GM21528 (cell line): Measurements from ENCODE around the gene PCDHA12.
"Not testable (repeated sequence)": the region's sequence is repeated elsewhere in the genome, so short reads cannot be mapped to it uniquely, and the experiment has no call there.

Source experiments
- ATAC-seq: cut with Tn5 transposase; IDR thresholded peaks from one replicate; pipeline ENCODE4 v1.9.1; 2021; ENCODE audit warnings: mild to moderate bottlenecking, moderate library complexity; ENCODE audit not compliant: unreplicated experiment, low FRiP score

PCDHA12 gene

GRCh38 chr5:140857177-140857986 lies 17.7 kb upstream of the PCDHA12 start:
- no peak for ATAC-seq

- no peak for ATAC-seq
Measured at GRCh38 chr5:140857987-140858240, 17.2 kb upstream of the PCDHA12 start.

DNA sequence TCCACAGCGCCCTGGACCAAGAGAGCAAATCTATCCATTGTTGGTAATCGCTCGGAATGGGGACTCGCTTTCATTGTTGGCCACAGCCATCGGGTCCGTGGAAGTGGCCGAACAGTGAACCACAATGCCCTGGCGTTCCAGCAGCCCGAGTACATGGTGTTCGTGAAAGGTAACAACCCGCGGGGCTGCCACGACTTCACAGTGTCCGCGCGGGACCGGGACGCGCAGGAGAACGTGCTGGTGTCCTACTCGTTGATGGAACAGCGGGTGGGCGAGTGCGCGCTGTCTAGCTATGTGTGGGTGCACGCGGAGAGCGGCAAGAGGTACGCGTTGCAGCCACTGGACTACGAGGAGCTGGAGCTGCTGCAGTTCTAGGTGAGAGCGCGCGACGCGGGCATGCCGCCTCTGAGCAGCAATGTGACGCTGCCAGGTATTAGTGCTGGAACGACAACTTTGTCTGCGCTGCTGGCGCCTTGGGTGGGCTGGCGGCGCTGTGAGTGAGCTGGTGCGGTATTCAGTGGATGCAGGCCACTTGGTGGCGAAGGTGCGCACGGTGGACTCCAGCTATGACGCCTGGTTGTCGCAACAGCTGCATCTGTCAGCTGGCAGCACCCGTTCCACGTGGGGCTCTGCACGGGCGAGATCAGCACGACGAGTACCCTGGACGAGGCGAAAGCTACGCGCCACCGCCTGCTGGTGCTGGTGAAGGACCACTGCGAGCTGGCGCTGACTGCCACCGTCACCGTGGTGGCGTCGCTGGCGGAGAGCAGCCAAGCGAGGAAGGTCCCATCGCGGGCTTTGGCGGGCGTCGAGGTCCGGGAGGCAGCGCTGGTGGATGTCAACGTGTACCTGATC lies 12.4 kb upstream of the PCDHA12 start:
- ATAC-seq, result no peak

- ATAC-seq, result no peak
Measured at GRCh38 chr5:140868721-140869554, 6.2 kb upstream of the PCDHA12 start, which contains the start of gene PCDHA11. Gene PCDHA11 (plus strand): TSS chr5:140868957. CDS start chr5:140869104, 147 bp downstream.

- no peak for ATAC-seq
Measured at GRCh38 chr5:140869555-140869886, 5.6 kb upstream of the PCDHA12 start.

GRCh38 chr5:140870221-140871201 lies 4.6 kb upstream of the PCDHA12 start:
- no peak for ATAC-seq

GRCh38 chr5:140876541-140877261 lies 1.6 kb downstream of the PCDHA12 start:
- not testable (repeated sequence) for ATAC-seq

- ATAC-seq, result no peak
Measured at GRCh38 chr5:140877262-140877581, 2.1 kb downstream of the PCDHA12 start.

DNA sequence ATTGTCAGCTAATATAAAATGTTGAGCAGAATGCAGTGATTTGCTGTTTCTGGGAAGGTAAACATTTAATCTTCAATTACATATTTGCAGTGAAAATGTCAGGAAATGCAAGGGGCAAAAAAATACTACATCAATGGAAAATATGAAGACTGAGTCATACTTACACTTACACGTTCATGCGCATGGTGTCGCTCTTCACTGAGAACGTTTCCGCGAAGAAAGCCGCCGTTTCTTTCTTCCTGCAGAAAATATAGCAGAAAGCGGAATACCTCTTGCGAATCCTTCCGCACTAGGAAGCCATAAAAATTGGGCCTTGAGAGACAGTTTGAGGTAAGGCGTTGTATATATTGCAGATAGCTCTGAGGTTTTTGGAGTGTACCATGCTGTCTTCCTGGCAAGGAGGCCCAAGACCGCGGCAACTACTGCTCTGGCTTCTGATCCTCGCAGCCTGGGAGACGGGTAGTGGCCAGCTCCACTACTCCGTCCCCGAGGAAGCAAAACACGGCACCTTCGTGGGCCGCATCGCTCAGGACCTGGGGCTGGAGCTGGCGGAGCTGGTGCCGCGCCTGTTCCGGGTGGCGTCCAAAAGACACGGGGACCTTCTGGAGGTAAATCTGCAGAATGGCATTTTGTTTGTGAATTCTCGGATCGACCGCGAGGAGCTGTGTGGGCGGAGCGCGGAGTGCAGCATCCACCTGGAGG lies 6.9 kb downstream of the PCDHA12 start, which contains the start of gene PCDHA13:
Gene PCDHA13 (plus strand): TSS at position 236 of the 702 bp plus-strand sequence. CDS start 145 bp downstream, at position 381.
- no peak for ATAC-seq

DNA sequence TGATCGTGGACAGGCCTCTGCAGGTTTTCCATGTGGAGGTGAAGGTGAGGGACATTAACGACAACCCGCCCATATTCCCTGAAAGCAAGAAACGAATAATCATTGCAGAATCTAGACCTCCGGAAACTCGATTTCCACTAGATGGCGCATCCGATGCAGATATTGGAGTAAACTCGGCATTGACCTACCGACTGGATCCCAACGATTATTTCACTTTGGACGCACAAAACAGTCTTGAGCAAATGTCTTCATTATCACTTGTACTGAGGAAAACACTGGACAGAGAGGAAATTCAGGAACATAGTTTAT lies 7.4 kb downstream of the PCDHA12 start:
- no peak for ATAC-seq

DNA sequence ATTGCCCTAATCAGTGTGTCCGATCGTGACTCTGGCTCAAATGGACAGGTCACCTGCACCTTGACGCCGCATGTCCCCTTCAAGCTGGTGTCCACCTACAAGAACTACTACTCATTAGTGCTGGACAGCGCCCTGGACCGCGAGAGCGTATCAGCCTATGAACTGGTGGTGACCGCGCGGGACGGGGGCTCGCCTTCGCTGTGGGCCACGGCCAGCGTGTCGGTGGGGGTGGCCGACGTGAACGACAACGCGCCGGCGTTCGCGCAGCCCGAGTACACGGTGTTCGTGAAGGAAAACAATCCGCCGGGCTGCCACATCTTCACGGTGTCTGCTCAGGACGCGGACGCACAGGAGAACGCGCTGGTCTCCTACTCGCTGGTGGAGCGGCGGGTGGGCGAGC lies 8.3 kb downstream of the PCDHA12 start:
- no peak for ATAC-seq

DNA sequence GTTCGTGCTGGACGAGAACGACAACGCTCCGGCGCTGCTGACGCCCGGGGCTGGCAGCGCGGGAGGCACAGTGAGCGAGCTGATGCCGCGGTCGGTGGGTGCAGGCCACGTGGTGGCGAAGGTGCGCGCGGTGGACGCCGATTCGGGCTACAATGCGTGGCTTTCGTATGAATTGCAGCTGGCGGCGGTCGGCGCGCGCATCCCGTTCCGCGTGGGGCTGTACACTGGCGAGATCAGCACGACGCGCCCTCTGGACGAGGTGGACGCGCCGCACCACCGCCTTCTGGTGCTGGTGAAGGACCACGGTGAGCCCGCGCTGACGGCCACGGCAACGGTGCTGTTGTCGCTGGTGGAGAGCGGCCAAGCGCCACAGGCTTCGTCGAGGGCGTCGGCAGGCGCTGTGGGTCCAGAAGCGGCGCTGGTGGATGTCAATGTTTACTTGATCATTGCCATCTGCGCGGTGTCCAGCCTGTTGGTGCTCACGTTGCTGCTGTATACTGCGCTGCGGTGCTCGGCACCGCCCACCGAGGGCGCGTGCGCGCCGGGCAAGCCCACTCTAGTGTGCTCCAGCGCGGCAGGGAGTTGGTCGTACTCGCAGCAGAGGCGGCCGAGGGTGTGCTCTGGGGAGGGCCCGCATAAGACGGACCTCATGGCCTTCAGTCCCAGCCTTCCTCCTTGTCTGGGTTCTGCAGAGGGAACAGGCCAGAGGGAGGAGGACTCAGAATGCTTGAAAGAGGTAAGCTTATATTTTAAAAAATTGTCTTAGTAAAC lies 9.0 kb downstream of the PCDHA12 start:
- ATAC-seq, result no peak

DNA sequence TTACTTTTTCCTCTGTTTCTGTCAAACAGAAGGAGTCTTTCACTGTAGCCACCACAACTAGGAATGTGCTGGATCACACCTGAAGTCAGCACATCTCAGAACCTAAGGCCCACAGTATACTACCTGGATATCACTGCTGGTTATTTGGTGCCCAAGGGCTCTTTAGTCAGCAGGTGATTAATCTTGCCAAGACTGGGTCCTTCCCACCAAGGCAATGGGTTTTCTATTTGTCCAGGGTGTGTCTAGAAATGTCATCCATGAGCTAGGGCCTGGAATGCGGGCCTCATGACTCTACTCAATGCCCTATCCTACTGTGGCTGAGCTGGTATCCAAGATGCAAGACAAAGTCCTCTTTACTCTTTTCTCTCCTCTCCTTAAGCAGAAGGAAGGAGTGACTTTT lies 41.2 kb downstream of the PCDHA12 start:
- ATAC-seq, result no peak

- ATAC-seq, result no peak
Measured at GRCh38 chr5:140923601-140924000, 48.5 kb downstream of the PCDHA12 start.

DNA sequence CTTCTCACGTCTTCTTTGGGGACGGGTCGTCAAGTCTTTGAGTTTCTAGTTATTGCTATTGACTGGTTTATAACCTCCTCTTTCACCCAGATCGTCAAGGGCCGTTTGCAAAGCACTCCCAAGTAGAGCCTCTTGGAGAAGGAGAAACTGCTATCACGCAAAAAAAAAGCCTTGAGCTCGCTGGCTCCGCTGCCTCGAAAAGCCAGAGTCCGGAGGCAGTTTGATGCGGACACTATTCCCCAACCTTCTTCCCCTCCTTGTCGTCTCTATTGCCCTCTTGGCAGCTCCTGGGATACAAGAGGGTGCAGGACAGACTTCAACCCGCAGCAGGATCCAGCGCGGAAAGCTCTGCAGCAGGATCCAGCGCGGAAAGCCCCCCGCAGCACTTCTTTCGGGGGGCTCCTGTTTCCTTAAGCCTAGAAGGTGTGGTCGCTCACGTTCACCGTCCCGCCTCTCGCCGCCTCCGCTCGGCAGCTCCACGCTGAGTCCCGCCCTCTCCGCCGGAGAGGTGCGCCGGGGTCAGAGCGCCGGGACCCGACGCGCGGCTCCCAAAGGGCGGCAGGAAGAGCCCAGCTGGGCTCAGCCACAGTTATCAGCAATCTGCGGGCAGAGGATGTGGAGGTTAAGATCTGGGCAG lies 50.8 kb downstream of the PCDHA12 start, which contains the start of gene PCDHAC1:
Gene PCDHAC1 (plus strand): TSS at position 494 of the 637 bp plus-strand sequence. CDS start 594 bp downstream, outside the sequence.
- ATAC-seq, result no peak

GRCh38 chr5:140926443-140927227 lies 51.5 kb downstream of the PCDHA12 start:
- ATAC-seq, result no peak

- no peak for ATAC-seq
Measured at GRCh38 chr5:140927228-140927573, 52.1 kb downstream of the PCDHA12 start.
